ENCODE measurements around the gene SARDH.

Gene SARDH

DNA sequence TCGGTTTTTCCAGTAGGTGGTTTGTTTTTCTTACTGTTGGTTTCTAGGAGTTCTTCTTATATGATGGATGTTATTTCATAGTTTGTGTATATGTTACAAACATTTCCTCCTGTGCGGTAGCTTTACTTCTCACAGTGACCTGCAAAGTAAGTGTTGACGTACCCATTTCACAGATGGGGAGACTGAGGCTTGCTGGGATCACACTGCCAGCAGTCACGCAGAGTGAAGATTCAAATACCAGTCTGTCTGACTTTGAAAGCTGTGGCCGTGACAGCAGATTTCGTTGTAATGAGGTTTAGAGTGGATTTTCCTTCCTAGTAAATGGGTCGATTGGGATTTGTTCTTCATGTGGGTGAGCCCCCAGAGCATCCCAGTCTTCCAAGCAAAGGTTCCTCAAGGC is 89.0 kb downstream of the SARDH start:
- H3K36me3 ChIP-seq (ENCODE audit: insufficient read depth, low read length), result no peaks in the 10 kb centered on the region

DNA sequence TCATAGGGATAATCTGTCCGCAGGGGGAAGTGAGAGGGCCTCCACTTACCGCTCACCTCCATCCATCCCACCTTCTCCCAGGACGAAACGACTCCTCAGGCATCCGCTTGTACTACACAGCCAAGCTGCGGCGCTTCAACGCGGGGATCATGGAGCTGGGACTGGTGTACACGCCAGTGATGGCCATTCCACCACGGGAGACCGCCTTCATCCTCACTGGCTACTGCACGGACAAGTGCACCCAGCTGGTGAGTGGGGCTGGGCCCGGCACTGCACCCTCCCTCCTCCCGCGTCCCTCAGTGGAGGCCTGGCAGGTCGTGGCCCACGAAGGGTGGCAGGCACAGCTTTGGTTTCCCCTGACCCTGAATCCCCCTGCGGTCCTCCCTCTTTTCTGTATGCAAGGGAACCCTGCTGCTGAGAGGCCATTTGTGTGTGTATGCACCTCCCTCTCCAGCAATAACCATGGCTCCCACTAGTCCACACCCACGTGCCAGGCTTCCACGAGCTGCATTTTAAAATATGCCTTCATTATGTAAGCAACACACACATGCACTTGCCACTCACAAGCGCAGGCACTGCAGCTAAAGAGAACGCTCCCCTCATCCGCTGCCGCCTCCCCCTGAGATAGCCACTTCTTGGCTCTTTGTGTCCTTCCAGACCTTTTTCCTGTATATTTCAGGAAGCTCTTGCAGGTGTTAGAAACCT is 90.2 kb downstream of the SARDH start:
- no peaks in the 10 kb centered on the region for H3K79me2 ChIP-seq (ENCODE audit: insufficient read depth, low read length)
- H3K9me2 ChIP-seq (replicated peaks; ENCODE audit: low read depth, low read length), result no peaks in the 10 kb centered on the region
- H3K4me3 ChIP-seq (ENCODE audit: low read length, poor library complexity, severe bottlenecking), result no peak overlapping the region
- H3F3A ChIP-seq (ENCODE audit: low read depth), result no peaks in the 10 kb centered on the region
- no peaks in the 10 kb centered on the region for H3K36me3 ChIP-seq (ENCODE audit: insufficient read depth, low read length)
- no peak for TF ChIP-seq EZH2phosphoT487 (IDR thresholded peaks at IDR 0.05; ENCODE audit: borderline replicate concordance)
- TF ChIP-seq, protein P1, sequence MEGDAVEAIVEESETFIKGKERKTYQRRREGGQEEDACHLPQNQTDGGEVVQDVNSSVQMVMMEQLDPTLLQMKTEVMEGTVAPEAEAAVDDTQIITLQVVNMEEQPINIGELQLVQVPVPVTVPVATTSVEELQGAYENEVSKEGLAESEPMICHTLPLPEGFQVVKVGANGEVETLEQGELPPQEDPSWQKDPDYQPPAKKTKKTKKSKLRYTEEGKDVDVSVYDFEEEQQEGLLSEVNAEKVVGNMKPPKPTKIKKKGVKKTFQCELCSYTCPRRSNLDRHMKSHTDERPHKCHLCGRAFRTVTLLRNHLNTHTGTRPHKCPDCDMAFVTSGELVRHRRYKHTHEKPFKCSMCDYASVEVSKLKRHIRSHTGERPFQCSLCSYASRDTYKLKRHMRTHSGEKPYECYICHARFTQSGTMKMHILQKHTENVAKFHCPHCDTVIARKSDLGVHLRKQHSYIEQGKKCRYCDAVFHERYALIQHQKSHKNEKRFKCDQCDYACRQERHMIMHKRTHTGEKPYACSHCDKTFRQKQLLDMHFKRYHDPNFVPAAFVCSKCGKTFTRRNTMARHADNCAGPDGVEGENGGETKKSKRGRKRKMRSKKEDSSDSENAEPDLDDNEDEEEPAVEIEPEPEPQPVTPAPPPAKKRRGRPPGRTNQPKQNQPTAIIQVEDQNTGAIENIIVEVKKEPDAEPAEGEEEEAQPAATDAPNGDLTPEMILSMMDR (conservative IDR thresholded peaks at IDR 0.05; ENCODE audit: low read length), result no peak
- H3K27me3 ChIP-seq (ENCODE audit: insufficient read depth, low read length, poor library complexity, severe bottlenecking), result no peaks in the 10 kb centered on the region
- no peak overlapping the region for H2AFZ ChIP-seq (ENCODE audit: low read length)
- no peak overlapping the region for H3K9ac ChIP-seq (ENCODE audit: low read depth, low read length, poor library complexity, severe bottlenecking)
- H3K4me2 ChIP-seq (ENCODE audit: low read depth, low read length, poor library complexity, severe bottlenecking), result no peak overlapping the region
- no peaks in the 10 kb centered on the region for H3K4me1 ChIP-seq (ENCODE audit: insufficient read depth, low read length, poor library complexity, severe bottlenecking)
- no peaks in the 10 kb centered on the region for H4K20me1 ChIP-seq (ENCODE audit: insufficient read depth, low read length, poor library complexity, severe bottlenecking)
- H3K9me3 ChIP-seq (ENCODE audit: insufficient read depth, low read depth, low read length), result no peaks in the 10 kb centered on the region

More for the DNA sequence above, 89.0 kb downstream of the SARDH start:
- H3K9me2 ChIP-seq (replicated peaks; ENCODE audit: low read depth, low read length), result no peaks in the 10 kb centered on the region
- no peaks in the 10 kb centered on the region for H3K27me3 ChIP-seq (ENCODE audit: insufficient read depth, low read length, poor library complexity, severe bottlenecking)
- no peaks in the 10 kb centered on the region for H3K79me2 ChIP-seq (ENCODE audit: insufficient read depth, low read length)
- TF ChIP-seq EZH2phosphoT487 (IDR thresholded peaks at IDR 0.05; ENCODE audit: borderline replicate concordance), result no peak
- TF ChIP-seq, protein P1 (conservative IDR thresholded peaks at IDR 0.05; ENCODE audit: low read length), result no peak
- H3K9me3 ChIP-seq (ENCODE audit: insufficient read depth, low read depth, low read length), result no peaks in the 10 kb centered on the region
- no peaks in the 10 kb centered on the region for H3K4me1 ChIP-seq (ENCODE audit: insufficient read depth, low read length, poor library complexity, severe bottlenecking)
- no peaks in the 10 kb centered on the region for H4K20me1 ChIP-seq (ENCODE audit: insufficient read depth, low read length, poor library complexity, severe bottlenecking)
- no peaks in the 10 kb centered on the region for H3F3A ChIP-seq (ENCODE audit: low read depth)
- H3K4me2 ChIP-seq (ENCODE audit: low read depth, low read length, poor library complexity, severe bottlenecking), result no peak overlapping the region
- H3K4me3 ChIP-seq (ENCODE audit: low read length, poor library complexity, severe bottlenecking), result no peak overlapping the region
- no peak overlapping the region for H3K9ac ChIP-seq (ENCODE audit: low read depth, low read length, poor library complexity, severe bottlenecking)
- no peak overlapping the region for H2AFZ ChIP-seq (ENCODE audit: low read length)

DNA sequence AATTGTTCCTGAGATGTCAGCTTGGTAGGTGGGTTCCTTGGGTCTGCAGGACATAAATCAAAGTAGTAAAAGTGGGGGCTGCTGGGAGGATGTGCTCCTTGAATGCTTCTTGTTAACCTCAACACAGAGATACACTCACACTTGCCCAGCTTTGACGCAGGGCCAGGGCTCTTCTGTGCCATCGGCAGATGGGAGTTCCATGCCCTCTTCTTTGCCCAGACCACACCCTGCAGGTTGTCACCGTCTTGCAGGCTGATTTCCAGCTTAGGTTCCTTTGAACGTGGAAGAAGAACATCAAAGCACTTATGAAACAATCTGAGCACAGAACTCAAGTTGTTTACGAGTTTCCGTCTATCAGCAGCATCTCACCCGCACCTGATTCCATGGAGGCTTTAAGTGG is 91.0 kb downstream of the SARDH start:
- no peaks in the 10 kb centered on the region for H3K27me3 ChIP-seq (ENCODE audit: insufficient read depth, low read length, poor library complexity, severe bottlenecking)
- no peaks in the 10 kb centered on the region for H3K36me3 ChIP-seq (ENCODE audit: insufficient read depth, low read length)

More for the DNA sequence above, 91.0 kb downstream of the SARDH start:
- H3K4me3 ChIP-seq (ENCODE audit: low read length, poor library complexity, severe bottlenecking), result no peak overlapping the region
- no peaks in the 10 kb centered on the region for H3K9me3 ChIP-seq (ENCODE audit: insufficient read depth, low read depth, low read length)
- H2AFZ ChIP-seq (ENCODE audit: low read length), result no peak overlapping the region
- TF ChIP-seq EZH2phosphoT487 (IDR thresholded peaks at IDR 0.05; ENCODE audit: borderline replicate concordance), result no peak
- TF ChIP-seq, protein P1 (conservative IDR thresholded peaks at IDR 0.05; ENCODE audit: low read length), result no peak
- no peaks in the 10 kb centered on the region for H4K20me1 ChIP-seq (ENCODE audit: insufficient read depth, low read length, poor library complexity, severe bottlenecking)
- no peaks in the 10 kb centered on the region for H3F3A ChIP-seq (ENCODE audit: low read depth)
- H3K9me2 ChIP-seq (replicated peaks; ENCODE audit: low read depth, low read length), result no peaks in the 10 kb centered on the region
- no peak overlapping the region for H3K4me2 ChIP-seq (ENCODE audit: low read depth, low read length, poor library complexity, severe bottlenecking)
- H3K9ac ChIP-seq (ENCODE audit: low read depth, low read length, poor library complexity, severe bottlenecking), result no peak overlapping the region
- H3K79me2 ChIP-seq (ENCODE audit: insufficient read depth, low read length), result no peaks in the 10 kb centered on the region
- H3K4me1 ChIP-seq (ENCODE audit: insufficient read depth, low read length, poor library complexity, severe bottlenecking), result no peaks in the 10 kb centered on the region
